H9 (cell line): Measurements from ENCODE around the gene TACO1. TPM values are rescaled to one million over a fixed set of nuclear protein-coding genes. Genes with fewer than 3 reads are reported as not detected.

Source experiments
- DNase-seq: peaks from one replicate; pipeline ENCODE4 v3.0.0-alpha.2; 2017
- H2AFZ ChIP-seq: one replicate; pipeline ENCODE4 v1.6.1; 2013; ENCODE audit warnings: mild to moderate bottlenecking, low read length, control low read depth, moderate library complexity
- H2AK5ac ChIP-seq: 2 replicates; pipeline ENCODE4 v1.6.1; 2013; ENCODE audit warnings: low read length, control low read depth, mixed read lengths; ENCODE audit not compliant: insufficient read length
- H2BK120ac ChIP-seq: one replicate; pipeline ENCODE4 v1.6.1; 2013; ENCODE audit warnings: low read depth, mild to moderate bottlenecking, low read length, control low read depth, inconsistent platforms; ENCODE audit not compliant: poor library complexity, severe bottlenecking
- H2BK12ac ChIP-seq: 2 replicates; pipeline ENCODE4 v1.6.1; 2013; ENCODE audit warnings: low read length, control low read depth, mixed read lengths, low read depth; ENCODE audit not compliant: insufficient read length
- H2BK15ac ChIP-seq: 2 replicates; pipeline ENCODE4 v1.6.1; 2013; ENCODE audit warnings: low read depth, low read length, control low read depth
- H2BK20ac ChIP-seq: one replicate; pipeline ENCODE4 v1.6.1; 2013; ENCODE audit warnings: low read depth, mild to moderate bottlenecking, low read length, control low read depth, inconsistent platforms; ENCODE audit not compliant: poor library complexity, severe bottlenecking
- H2BK5ac ChIP-seq: 2 replicates; pipeline ENCODE4 v1.6.1; 2013; ENCODE audit warnings: low read length, control low read depth, mixed read lengths; ENCODE audit not compliant: insufficient read length
- H3K14ac ChIP-seq: 2 replicates; pipeline ENCODE4 v1.6.1; 2013; ENCODE audit warnings: low read length, control low read depth; ENCODE audit not compliant: insufficient read depth
- H3K18ac ChIP-seq: 2 replicates; pipeline ENCODE4 v1.6.1; 2013; ENCODE audit warnings: low read depth, mild to moderate bottlenecking, mixed read lengths, low read length, control low read depth; ENCODE audit not compliant: insufficient read length
- H3K23ac ChIP-seq: 2 replicates; pipeline ENCODE4 v1.6.1; 2013; ENCODE audit warnings: low read length, control low read depth, mixed read lengths, low read depth; ENCODE audit not compliant: insufficient read length
- H3K23me2 ChIP-seq: 2 replicates; pipeline ENCODE4 v1.6.1; 2013; ENCODE audit warnings: low read depth, mild to moderate bottlenecking, mixed read lengths, low read length, control low read depth; ENCODE audit not compliant: insufficient read length, poor library complexity, severe bottlenecking
- H3K27ac ChIP-seq: 2 replicates; pipeline ENCODE4 v1.5.1; 2013; ENCODE audit warnings: low read length, control low read depth, mixed read lengths, low read depth; ENCODE audit not compliant: insufficient read length
- H3K27me3 ChIP-seq: 2 replicates; pipeline ENCODE4 v1.6.1; 2013; ENCODE audit warnings: low read length, control low read depth, inconsistent platforms; ENCODE audit not compliant: insufficient read depth
- H3K4ac ChIP-seq: 2 replicates; pipeline ENCODE4 v1.6.1; 2013; ENCODE audit warnings: low read depth, mild to moderate bottlenecking, control low read depth, inconsistent platforms, low read length, moderate library complexity
- H3K4me1 ChIP-seq: 2 replicates; pipeline ENCODE4 v1.6.1; 2013; ENCODE audit warnings: low read length, control low read depth, inconsistent platforms; ENCODE audit not compliant: insufficient read depth
- H3K4me2 ChIP-seq: 2 replicates; pipeline ENCODE4 v1.6.1; 2013; ENCODE audit warnings: low read length, control low read depth, mixed read lengths; ENCODE audit not compliant: insufficient read length, insufficient read depth
- H3K56ac ChIP-seq: 2 replicates; pipeline ENCODE4 v1.6.1; 2013; ENCODE audit warnings: low read depth, mild to moderate bottlenecking, mixed read lengths, low read length, control low read depth; ENCODE audit not compliant: insufficient read length
- H3K79me1 ChIP-seq: 2 replicates; pipeline ENCODE4 v1.6.1; 2013; ENCODE audit warnings: low read depth, mild to moderate bottlenecking, moderate library complexity, low read length, control low read depth, inconsistent platforms; ENCODE audit not compliant: insufficient read depth, poor library complexity, severe bottlenecking
- H3K79me2 ChIP-seq: 2 replicates; pipeline ENCODE4 v1.6.1; 2013; ENCODE audit warnings: low read length, control low read depth, inconsistent platforms; ENCODE audit not compliant: insufficient read depth
- H3K9ac ChIP-seq: 2 replicates; pipeline ENCODE4 v1.6.1; 2013; ENCODE audit warnings: low read length, control low read depth, mixed read lengths; ENCODE audit not compliant: insufficient read length; ENCODE audit errors: extremely low read depth
- H3K9me3 ChIP-seq: one replicate; pipeline ENCODE4 v1.6.1; 2013; ENCODE audit warnings: low read depth, low read length, inconsistent platforms; ENCODE audit not compliant: control insufficient read depth
- H3T11ph ChIP-seq: one replicate; pipeline ENCODE4 v1.6.1; 2013; ENCODE audit warnings: mild to moderate bottlenecking, low read length, control low read depth, inconsistent platforms
- H4K20me1 ChIP-seq: one replicate; pipeline ENCODE4 v1.6.1; 2013; ENCODE audit not compliant: control insufficient read depth, insufficient read length, insufficient read depth
- H4K5ac ChIP-seq: 2 replicates; pipeline ENCODE4 v1.6.1; 2013; ENCODE audit warnings: low read depth, mild to moderate bottlenecking, mixed read lengths, low read length, control low read depth; ENCODE audit not compliant: insufficient read length
- H4K8ac ChIP-seq: replicated peaks from 2 replicates; pipeline ENCODE4 v1.6.1; 2013; ENCODE audit warnings: low read length, control low read depth, mixed read lengths, low read depth; ENCODE audit not compliant: insufficient read length
- H4K91ac ChIP-seq: 2 replicates; pipeline ENCODE4 v1.6.1; 2013; ENCODE audit warnings: low read depth, mild to moderate bottlenecking, moderate library complexity, mixed read lengths, low read length, control low read depth; ENCODE audit not compliant: insufficient read length
- H3K27ac Mint-ChIP-seq, 3 experiments: 2 replicates in 2 of 3; 3 replicates in 1 of 3; pipeline ENCODE4 v1.8.0; 2020 to 2021; ENCODE audit warnings: mixed read lengths in 3 of 3, mild to moderate bottlenecking in 1 of 3, moderate library complexity in 1 of 3
- H3K27me3 Mint-ChIP-seq: 2 replicates; pipeline ENCODE4 v1.8.0; 2021; ENCODE audit warnings: low read depth, mild to moderate bottlenecking, moderate library complexity, mixed read lengths
- H3K36me3 Mint-ChIP-seq, 3 experiments: 2 replicates in 2 of 3; 3 replicates in 1 of 3; pipeline ENCODE4 v1.8.0; 2020 to 2021; ENCODE audit warnings: low read depth in 3 of 3, mixed read lengths in 3 of 3; ENCODE audit not compliant: insufficient read depth in 1 of 3
- H3K4me1 Mint-ChIP-seq, 2 experiments: 2 replicates each; pipeline ENCODE4 v1.8.0; 2020; ENCODE audit warnings: mixed read lengths in 2 of 2
- H3K4me3 Mint-ChIP-seq, 2 experiments: 2 replicates in 1 of 2; 3 replicates in 1 of 2; pipeline ENCODE4 v1.8.0; 2020 to 2021; ENCODE audit warnings: mild to moderate bottlenecking in 2 of 2, mixed read lengths in 2 of 2, moderate library complexity in 1 of 2
- H3K9me3 Mint-ChIP-seq, 2 experiments: 2 replicates in 1 of 2; 3 replicates in 1 of 2; pipeline ENCODE4 v1.8.0; 2020; ENCODE audit warnings: mild to moderate bottlenecking in 2 of 2, mixed read lengths in 2 of 2, moderate library complexity in 1 of 2
- WGBS: extraction: QIAGEN DNeasy Blood & Tissue Kit; methylation state at CpG from one replicate; pipeline ENCODE4 v1.1.7; 2013; ENCODE audit warnings: missing lambda C conversion rate, low lambda C conversion rate, mixed read lengths; ENCODE audit not compliant: insufficient read length; ENCODE audit errors: extremely low coverage; 5-methylcytosine and 5-hydroxymethylcytosine counted together
- total RNA-seq: library from RNA; stranded (reverse); gene quantifications from 2 replicates; pipeline ENCODE4 v1.2.1, GENCODE V29; 2021
- TF ChIP-seq, protein P1 (sequence below): fragments of 200-600 bp; sonication (generic); conservative IDR thresholded peaks from 3 replicates; pipeline ENCODE4 v1.8.0; 2021; ENCODE audit warnings: antibody characterized with exemption, mild to moderate bottlenecking

TACO1 gene
- total RNA-seq, 1 experiment from 2014 or later: 30.2 TPM

DNA sequence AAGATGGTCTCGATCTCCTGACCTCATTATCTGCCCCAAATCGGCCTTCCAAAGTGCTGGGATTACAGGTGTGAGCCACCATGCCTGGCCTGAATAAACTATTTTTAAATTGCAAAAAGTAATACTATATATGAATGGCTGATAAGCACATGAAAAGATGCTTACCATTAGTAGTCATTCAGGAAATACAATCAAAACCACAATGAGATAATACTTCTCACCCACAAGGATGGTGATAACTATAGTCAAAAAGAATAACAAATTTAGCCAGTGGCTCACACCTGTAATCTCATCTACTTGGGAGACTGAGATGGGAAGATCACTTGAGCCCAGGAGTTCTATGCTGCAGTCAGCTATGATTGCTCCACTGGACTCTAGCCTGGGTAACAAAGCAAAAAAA lies 2.4 kb upstream of the TACO1 start:
- TF ChIP-seq, protein P1, sequence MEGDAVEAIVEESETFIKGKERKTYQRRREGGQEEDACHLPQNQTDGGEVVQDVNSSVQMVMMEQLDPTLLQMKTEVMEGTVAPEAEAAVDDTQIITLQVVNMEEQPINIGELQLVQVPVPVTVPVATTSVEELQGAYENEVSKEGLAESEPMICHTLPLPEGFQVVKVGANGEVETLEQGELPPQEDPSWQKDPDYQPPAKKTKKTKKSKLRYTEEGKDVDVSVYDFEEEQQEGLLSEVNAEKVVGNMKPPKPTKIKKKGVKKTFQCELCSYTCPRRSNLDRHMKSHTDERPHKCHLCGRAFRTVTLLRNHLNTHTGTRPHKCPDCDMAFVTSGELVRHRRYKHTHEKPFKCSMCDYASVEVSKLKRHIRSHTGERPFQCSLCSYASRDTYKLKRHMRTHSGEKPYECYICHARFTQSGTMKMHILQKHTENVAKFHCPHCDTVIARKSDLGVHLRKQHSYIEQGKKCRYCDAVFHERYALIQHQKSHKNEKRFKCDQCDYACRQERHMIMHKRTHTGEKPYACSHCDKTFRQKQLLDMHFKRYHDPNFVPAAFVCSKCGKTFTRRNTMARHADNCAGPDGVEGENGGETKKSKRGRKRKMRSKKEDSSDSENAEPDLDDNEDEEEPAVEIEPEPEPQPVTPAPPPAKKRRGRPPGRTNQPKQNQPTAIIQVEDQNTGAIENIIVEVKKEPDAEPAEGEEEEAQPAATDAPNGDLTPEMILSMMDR: no peak
- no peak overlapping the region for H3K4me3 Mint-ChIP-seq
- H2BK15ac ChIP-seq: no peak overlapping the region

More for the DNA sequence above, 2.4 kb upstream of the TACO1 start:
- Histone ChIP-seq H4K8ac (no peak overlapping the region), H2BK20ac (no peak overlapping the region), H2BK120ac (no peak overlapping the region), H3T11ph (no peak overlapping the region), H3K9ac (no peak overlapping the region), H3K23ac (no peak overlapping the region), H3K4me2 (no peak overlapping the region), H4K5ac (no peak overlapping the region), H3K79me2 (no peaks in the 10 kb centered on the region), H3K23me2 (no peaks in the 10 kb centered on the region), H3K18ac (no peak overlapping the region), H3K4me1 (no peaks in the 10 kb centered on the region), H4K20me1 (no peaks in the 10 kb centered on the region), H3K9me3 (no peaks in the 10 kb centered on the region), H3K56ac (no peak overlapping the region), H2BK12ac (no peak overlapping the region), H3K27ac (no peak overlapping the region), H3K14ac (no peak overlapping the region), H3K4ac (no peak overlapping the region), H4K91ac (no peak overlapping the region), H3K79me1 (no peaks in the 10 kb centered on the region), H2BK5ac (no peak overlapping the region), H2AFZ (no peak overlapping the region), H2AK5ac (no peak overlapping the region), H3K27me3 (no peaks in the 10 kb centered on the region)
- H3K27ac Mint-ChIP-seq: no peak overlapping the region
- H3K36me3 Mint-ChIP-seq: peaks cover 0 to 2% (median 0%) of the 10 kb centered on the region in 3 experiments; a peak in 2 of 7 replicates
- no peak for DNase-seq
- no CpG with 5 or more reads among the region's 2 CpGs for WGBS
- peaks cover 9 to 16% of the 10 kb centered on the region in 2 experiments for H3K4me1 Mint-ChIP-seq
- H3K27me3 Mint-ChIP-seq: no peaks in the 10 kb centered on the region
- H3K9me3 Mint-ChIP-seq: no peaks in the 10 kb centered on the region
